Measurements from ENCODE around the gene TMEM181.
"Not testable (repeated sequence)": the region's sequence is repeated elsewhere in the genome, so short reads cannot be mapped to it uniquely, and the experiment has no call there.

The TMEM181 gene

GRCh38 chr6:158605266-158605878 is 45.5 kb downstream of the TMEM181 start:
- no peaks in the 10 kb centered on the region for H3K9me3 ChIP-seq
- H3K36me3 ChIP-seq (replicated peaks), result peaks cover 43% of the 10 kb centered on the region
- DNase-seq (ENCODE audit: low spot score in 2 of 2), result peak; percentile 53 to 79
- no peak overlapping the region for H3K4me3 ChIP-seq
- in situ Hi-C loops (cut with MboI; ENCODE audit: low sequenced_read_pairs), result loop anchor here (25.0 kb wide), 1 partner anchor 393 kb away; no protein-coding TSS in a partner anchor
- no peaks in the 10 kb centered on the region for H3K27me3 ChIP-seq (ENCODE audit: low read depth)
- H3K4me1 ChIP-seq, result no peaks in the 10 kb centered on the region

GRCh38 chr6:158606011-158606410 is 46.1 kb downstream of the TMEM181 start:
- H3K36me3 ChIP-seq (replicated peaks), result peaks cover 45% of the 10 kb centered on the region
- H3K27me3 ChIP-seq (ENCODE audit: low read depth); H3K4me1 ChIP-seq; H3K4me3 ChIP-seq; DNase-seq (ENCODE audit: low spot score in 2 of 2); H3K9me3 ChIP-seq: not testable (repeated sequence)
- in situ Hi-C loops (cut with MboI; ENCODE audit: low sequenced_read_pairs), result loop anchor here (25.0 kb wide), 1 partner anchor 394 kb away; no protein-coding TSS in a partner anchor

- DNase-seq (ENCODE audit: low spot score in 2 of 2), result no peak
- in situ Hi-C loops (cut with MboI; ENCODE audit: low sequenced_read_pairs), result loop anchor here (25.0 kb wide), 1 partner anchor 395 kb away; no protein-coding TSS in a partner anchor
- H3K4me3 ChIP-seq, result no peak overlapping the region
- no peaks in the 10 kb centered on the region for H3K27me3 ChIP-seq (ENCODE audit: low read depth)
- peaks cover 46% of the 10 kb centered on the region for H3K36me3 ChIP-seq (replicated peaks)
- H3K4me1 ChIP-seq, result no peaks in the 10 kb centered on the region
- no peaks in the 10 kb centered on the region for H3K9me3 ChIP-seq
Measured at GRCh38 chr6:158606935-158607334, 47.0 kb downstream of the TMEM181 start.

GRCh38 chr6:158607411-158608170 is 47.7 kb downstream of the TMEM181 start:
- Histone ChIP-seq H3K27me3 (ENCODE audit: low read depth) (no peaks in the 10 kb centered on the region), H3K36me3 (replicated peaks) (peaks cover 44% of the 10 kb centered on the region), H3K4me3 (no peak overlapping the region), H3K4me1 (no peaks in the 10 kb centered on the region), H3K9me3 (no peaks in the 10 kb centered on the region)
- in situ Hi-C loops (cut with MboI; ENCODE audit: low sequenced_read_pairs), result loop anchor here (25.0 kb wide), 1 partner anchor 395 kb away; no protein-coding TSS in a partner anchor
- DNase-seq (ENCODE audit: low spot score in 2 of 2), result no peak

- Histone ChIP-seq H3K36me3 (replicated peaks) (peaks cover 49% of the 10 kb centered on the region), H3K9me3 (no peaks in the 10 kb centered on the region), H3K4me3 (no peak overlapping the region), H3K4me1 (no peaks in the 10 kb centered on the region), H3K27me3 (ENCODE audit: low read depth) (no peaks in the 10 kb centered on the region)
- no peak for DNase-seq (ENCODE audit: low spot score in 2 of 2)
- in situ Hi-C loops (cut with MboI; ENCODE audit: low sequenced_read_pairs), result loop anchor here (25.0 kb wide), 1 partner anchor 396 kb away; no protein-coding TSS in a partner anchor
Measured at GRCh38 chr6:158608221-158608620, 48.3 kb downstream of the TMEM181 start.

- no peak for DNase-seq (ENCODE audit: low spot score in 2 of 2)
- H3K4me3 ChIP-seq, result no peak overlapping the region
- in situ Hi-C loops (cut with MboI; ENCODE audit: low sequenced_read_pairs), result loop anchor here (25.0 kb wide), 1 partner anchor 397 kb away; no protein-coding TSS in a partner anchor
- H3K36me3 ChIP-seq (replicated peaks), result peaks cover 59% of the 10 kb centered on the region
- H3K4me1 ChIP-seq, result no peaks in the 10 kb centered on the region
- H3K27me3 ChIP-seq (ENCODE audit: low read depth), result no peaks in the 10 kb centered on the region
- H3K9me3 ChIP-seq, result no peaks in the 10 kb centered on the region
Measured at GRCh38 chr6:158609455-158610155, 49.7 kb downstream of the TMEM181 start.

GRCh38 chr6:158610319-158610968 is 50.6 kb downstream of the TMEM181 start:
- peaks cover 62% of the 10 kb centered on the region for H3K36me3 ChIP-seq (replicated peaks)
- H3K27me3 ChIP-seq (ENCODE audit: low read depth), result no peaks in the 10 kb centered on the region
- no peak for DNase-seq (ENCODE audit: low spot score in 2 of 2)
- H3K9me3 ChIP-seq, result no peaks in the 10 kb centered on the region
- H3K4me3 ChIP-seq, result no peak overlapping the region
- H3K4me1 ChIP-seq, result no peaks in the 10 kb centered on the region
- in situ Hi-C loops (cut with MboI; ENCODE audit: low sequenced_read_pairs), result loop anchor here (25.0 kb wide), 1 partner anchor 398 kb away; no protein-coding TSS in a partner anchor

GRCh38 chr6:158611039-158611438 is 51.1 kb downstream of the TMEM181 start:
- Histone ChIP-seq H3K4me1 (no peaks in the 10 kb centered on the region), H3K27me3 (ENCODE audit: low read depth) (no peaks in the 10 kb centered on the region), H3K4me3 (no peak overlapping the region), H3K36me3 (replicated peaks) (peaks cover 61% of the 10 kb centered on the region), H3K9me3 (no peaks in the 10 kb centered on the region)
- in situ Hi-C loops (cut with MboI; ENCODE audit: low sequenced_read_pairs), result loop anchor here (25.0 kb wide), 1 partner anchor 399 kb away; no protein-coding TSS in a partner anchor
- no peak for DNase-seq (ENCODE audit: low spot score in 2 of 2)

- H3K4me3 ChIP-seq, result no peak overlapping the region
- H3K9me3 ChIP-seq, result no peaks in the 10 kb centered on the region
- peaks cover 57% of the 10 kb centered on the region for H3K36me3 ChIP-seq (replicated peaks)
- H3K4me1 ChIP-seq, result no peaks in the 10 kb centered on the region
- in situ Hi-C loops (cut with MboI; ENCODE audit: low sequenced_read_pairs), result loop anchor here (25.0 kb wide), 1 partner anchor 399 kb away; no protein-coding TSS in a partner anchor
- H3K27me3 ChIP-seq (ENCODE audit: low read depth), result no peaks in the 10 kb centered on the region
- DNase-seq (ENCODE audit: low spot score in 2 of 2), result no peak
Measured at GRCh38 chr6:158611541-158612370, 51.9 kb downstream of the TMEM181 start.

GRCh38 chr6:158614606-158615005 is 54.7 kb downstream of the TMEM181 start:
- H3K4me1 ChIP-seq; H3K9me3 ChIP-seq; DNase-seq (ENCODE audit: low spot score in 2 of 2); H3K27me3 ChIP-seq (ENCODE audit: low read depth); H3K4me3 ChIP-seq: not testable (repeated sequence)
- in situ Hi-C loops (cut with MboI; ENCODE audit: low sequenced_read_pairs), result loop anchor here (25.0 kb wide), 1 partner anchor 402 kb away; no protein-coding TSS in a partner anchor
- H3K36me3 ChIP-seq (replicated peaks), result peaks cover 56% of the 10 kb centered on the region

GRCh38 chr6:158618289-158618688 is 58.4 kb downstream of the TMEM181 start:
- H3K27me3 ChIP-seq (ENCODE audit: low read depth); H3K4me1 ChIP-seq; H3K4me3 ChIP-seq; DNase-seq (ENCODE audit: low spot score in 2 of 2); H3K9me3 ChIP-seq: not testable (repeated sequence)
- H3K36me3 ChIP-seq (replicated peaks), result peaks cover 42% of the 10 kb centered on the region
- in situ Hi-C loops (cut with MboI; ENCODE audit: low sequenced_read_pairs), result loop anchor here (25.0 kb wide), 1 partner anchor 406 kb away; no protein-coding TSS in a partner anchor

GRCh38 chr6:158619922-158620801 is 60.3 kb downstream of the TMEM181 start:
- Histone ChIP-seq H3K4me3 (no peak overlapping the region), H3K4me1 (no peaks in the 10 kb centered on the region), H3K36me3 (replicated peaks) (peaks cover 28% of the 10 kb centered on the region), H3K27me3 (ENCODE audit: low read depth) (no peaks in the 10 kb centered on the region), H3K9me3 (no peaks in the 10 kb centered on the region)
- in situ Hi-C loops (cut with MboI; ENCODE audit: low sequenced_read_pairs), result loop anchor here (25.0 kb wide), 1 partner anchor 408 kb away; no protein-coding TSS in a partner anchor
- DNase-seq (ENCODE audit: low spot score in 2 of 2), result no peak

Measured in HAP-1 (cell line).